Measurements from ENCODE around the gene RPL29.
A peak's percentile ranks its signal among the peaks of the same experiment; 100 is the strongest.

RPL29 gene

GRCh38 chr3:51963951-51964451 lies 31.7 kb downstream of the RPL29 start:
- H3K27me3 Mint-ChIP-seq = peaks cover 86% of the 10 kb centered on the region
- no peak overlapping the region for H3K4me3 Mint-ChIP-seq
- peaks cover 2% of the 10 kb centered on the region for H3K36me3 Mint-ChIP-seq (ENCODE audit: low read depth)
- H3K27ac Mint-ChIP-seq = no peak overlapping the region
- peaks cover 20% of the 10 kb centered on the region for H3K4me1 Mint-ChIP-seq (ENCODE audit: low read depth)
- no peaks in the 10 kb centered on the region for H3K9me3 Mint-ChIP-seq
- intact Hi-C loops (cut with micrococcal nuclease) = no loop called here

GRCh38 chr3:51962854-51963530 lies 32.7 kb downstream of the RPL29 start:
- intact Hi-C loops (cut with micrococcal nuclease) = no loop called here
- peaks cover 15% of the 10 kb centered on the region for H3K4me1 Mint-ChIP-seq (ENCODE audit: low read depth)
- no peak overlapping the region for H3K4me3 Mint-ChIP-seq
- H3K27me3 Mint-ChIP-seq = peaks cover 85% of the 10 kb centered on the region
- no peak overlapping the region for H3K27ac Mint-ChIP-seq
- no peaks in the 10 kb centered on the region for H3K9me3 Mint-ChIP-seq
- H3K36me3 Mint-ChIP-seq (ENCODE audit: low read depth) = no peaks in the 10 kb centered on the region

- intact Hi-C loops (cut with micrococcal nuclease) = no loop called here
- Mint-ChIP-seq H3K27me3 (peaks cover 82% of the 10 kb centered on the region), H3K4me1 (ENCODE audit: low read depth) (peaks cover 17% of the 10 kb centered on the region), H3K9me3 (no peaks in the 10 kb centered on the region), H3K27ac (no peak overlapping the region), H3K36me3 (ENCODE audit: low read depth) (no peaks in the 10 kb centered on the region), H3K4me3 (no peak overlapping the region)
Observed at GRCh38 chr3:51961602-51962569, 33.8 kb downstream of the RPL29 start.

GRCh38 chr3:51961011-51961410 lies 34.7 kb downstream of the RPL29 start:
- no peaks in the 10 kb centered on the region for H3K9me3 Mint-ChIP-seq
- H3K27ac Mint-ChIP-seq = no peak overlapping the region
- peaks cover 17% of the 10 kb centered on the region for H3K4me1 Mint-ChIP-seq (ENCODE audit: low read depth)
- H3K4me3 Mint-ChIP-seq = no peak overlapping the region
- no peaks in the 10 kb centered on the region for H3K36me3 Mint-ChIP-seq (ENCODE audit: low read depth)
- intact Hi-C loops (cut with micrococcal nuclease) = no loop called here
- peaks cover 82% of the 10 kb centered on the region for H3K27me3 Mint-ChIP-seq

GRCh38 chr3:51960386-51960785 lies 35.3 kb downstream of the RPL29 start:
- Mint-ChIP-seq H3K36me3 (ENCODE audit: low read depth) (no peaks in the 10 kb centered on the region), H3K27ac (no peak overlapping the region), H3K27me3 (peaks cover 79% of the 10 kb centered on the region), H3K9me3 (no peaks in the 10 kb centered on the region), H3K4me1 (ENCODE audit: low read depth) (peaks cover 18% of the 10 kb centered on the region), H3K4me3 (no peak overlapping the region)
- intact Hi-C loops (cut with micrococcal nuclease) = no loop called here

- Mint-ChIP-seq H3K27me3 (peaks cover 78% of the 10 kb centered on the region), H3K4me3 (no peak overlapping the region), H3K9me3 (no peaks in the 10 kb centered on the region), H3K36me3 (ENCODE audit: low read depth) (no peaks in the 10 kb centered on the region), H3K27ac (no peak overlapping the region), H3K4me1 (ENCODE audit: low read depth) (peaks cover 26% of the 10 kb centered on the region)
- intact Hi-C loops (cut with micrococcal nuclease) = no loop called here
Observed at GRCh38 chr3:51959651-51960050, 36.0 kb downstream of the RPL29 start.

- intact Hi-C loops (cut with micrococcal nuclease) = no loop called here
Observed at GRCh38 chr3:51958603-51959521, 36.8 kb downstream of the RPL29 start.

GRCh38 chr3:51957520-51958205 lies 38.0 kb downstream of the RPL29 start:
- H3K9me3 Mint-ChIP-seq = no peaks in the 10 kb centered on the region

More at GRCh38 chr3:51958603-51959521, 36.8 kb downstream of the RPL29 start:
- no peak overlapping the region for H3K4me3 Mint-ChIP-seq
- H3K36me3 Mint-ChIP-seq (ENCODE audit: low read depth) = no peaks in the 10 kb centered on the region
- no peak overlapping the region for H3K27ac Mint-ChIP-seq
- peaks cover 33% of the 10 kb centered on the region for H3K4me1 Mint-ChIP-seq (ENCODE audit: low read depth)
- no peaks in the 10 kb centered on the region for H3K9me3 Mint-ChIP-seq
- peaks cover 75% of the 10 kb centered on the region for H3K27me3 Mint-ChIP-seq

GRCh38 chr3:51955893-51956770 lies 39.6 kb downstream of the RPL29 start:
- Mint-ChIP-seq H3K4me3 (peak overlapping the region; percentile 51), H3K9me3 (no peaks in the 10 kb centered on the region), H3K27ac (no peak overlapping the region), H3K27me3 (peaks cover 55% of the 10 kb centered on the region), H3K4me1 (ENCODE audit: low read depth) (peaks cover 49% of the 10 kb centered on the region), H3K36me3 (ENCODE audit: low read depth) (no peaks in the 10 kb centered on the region)
- intact Hi-C loops (cut with micrococcal nuclease) = loop anchor here (2.0 kb wide), 1 partner anchor 13 kb away; no protein-coding TSS in a partner anchor

More at GRCh38 chr3:51957520-51958205, 38.0 kb downstream of the RPL29 start:
- Mint-ChIP-seq H3K4me1 (ENCODE audit: low read depth) (peaks cover 45% of the 10 kb centered on the region), H3K4me3 (no peak overlapping the region), H3K36me3 (ENCODE audit: low read depth) (no peaks in the 10 kb centered on the region), H3K27me3 (peaks cover 67% of the 10 kb centered on the region), H3K27ac (no peak overlapping the region)
- intact Hi-C loops (cut with micrococcal nuclease) = no loop called here

GRCh38 chr3:51955175-51955892 lies 40.4 kb downstream of the RPL29 start, which contains the start of gene GPR62:
Gene GPR62, plus strand, starts transcription at chr3:51955381. Its CDS starts 272 bp downstream, at chr3:51955653.
- H3K9me3 Mint-ChIP-seq = no peaks in the 10 kb centered on the region
- H3K4me3 Mint-ChIP-seq = peak within 1 kb of the TSS; percentile 51
- intact Hi-C loops (cut with micrococcal nuclease) = loop anchor here (2.0 kb wide), 1 partner anchor 13 kb away; no protein-coding TSS in a partner anchor

GRCh38 chr3:51954713-51955112 lies 41.0 kb downstream of the RPL29 start:
- intact Hi-C loops (cut with micrococcal nuclease) = loop anchor here (2.0 kb wide), 1 partner anchor 14 kb away; no protein-coding TSS in a partner anchor
- no peak overlapping the region for H3K27ac Mint-ChIP-seq

More at GRCh38 chr3:51955175-51955892, 40.4 kb downstream of the RPL29 start, which contains the start of gene GPR62:
- Mint-ChIP-seq H3K27me3 (peaks cover 47% of the 10 kb centered on the region), H3K27ac (no peak within 1 kb of the TSS), H3K36me3 (ENCODE audit: low read depth) (no peaks in the 10 kb centered on the region), H3K4me1 (ENCODE audit: low read depth) (peaks cover 49% of the 10 kb centered on the region)

More at GRCh38 chr3:51954713-51955112, 41.0 kb downstream of the RPL29 start:
- Mint-ChIP-seq H3K9me3 (no peaks in the 10 kb centered on the region), H3K27me3 (peaks cover 42% of the 10 kb centered on the region), H3K4me1 (ENCODE audit: low read depth) (peaks cover 49% of the 10 kb centered on the region), H3K36me3 (ENCODE audit: low read depth) (no peaks in the 10 kb centered on the region), H3K4me3 (no peak overlapping the region)

Data from dendritic cell treated with granulocyte-macrophage colony-stimulating factor and Interleukin-4, amounts not matched to agents 40 ng/mL and 50 ng/mL, for 4 days (primary cell).